GM06990 (cell line): ENCODE results near the gene ITGB3BP.
"Not testable (repeated sequence)": the region's sequence is repeated elsewhere in the genome, so short reads cannot be mapped to it uniquely, and the experiment has no call there.

Experiments used
- DNase-seq: peaks from one replicate; pipeline ENCODE4 v3.0.0-alpha.2; 2011; ENCODE audit not compliant: insufficient read length; ENCODE audit errors: extremely low read depth
- H3K27me3 ChIP-seq: replicated peaks from 2 replicates; pipeline ENCODE4 v1.6.0; 2011; ENCODE audit warnings: low read length; ENCODE audit not compliant: control insufficient read depth, insufficient read depth
- H3K36me3 ChIP-seq: 2 replicates; pipeline ENCODE4 v1.5.1; 2011; ENCODE audit warnings: low read length; ENCODE audit not compliant: control insufficient read depth, insufficient read depth
- H3K4me3 ChIP-seq: replicated peaks from 2 replicates; pipeline ENCODE4 v1.5.1; 2011; ENCODE audit warnings: low read depth, mild to moderate bottlenecking, control low read depth, low read length
- CTCF ChIP-seq: IDR thresholded peaks from 2 replicates; pipeline ENCODE4 v1.5.1; 2011; ENCODE audit warnings: low read length, control low read depth, mild to moderate bottlenecking, inconsistent platforms; ENCODE audit not compliant: insufficient read depth, poor library complexity, severe bottlenecking

The ITGB3BP gene

GRCh38 chr1:63435161-63435560 is 87.9 kb downstream of the ITGB3BP start:
- Histone ChIP-seq H3K36me3 (peaks cover 1% of the 10 kb centered on the region), H3K4me3 (no peak overlapping the region), H3K27me3 (no peaks in the 10 kb centered on the region)
- no peak for DNase-seq
- TF ChIP-seq CTCF: no peak

GRCh38 chr1:63429281-63429680 is 93.7 kb downstream of the ITGB3BP start:
- Histone ChIP-seq H3K36me3 (no peaks in the 10 kb centered on the region), H3K4me3 (no peak overlapping the region), H3K27me3 (no peaks in the 10 kb centered on the region)
- TF ChIP-seq CTCF: no peak
- no peak for DNase-seq

- no peaks in the 10 kb centered on the region for H3K36me3 ChIP-seq
- no peaks in the 10 kb centered on the region for H3K27me3 ChIP-seq
- no peak overlapping the region for H3K4me3 ChIP-seq
- no peak for TF ChIP-seq CTCF
- no peak for DNase-seq
These were observed 94.2 kb downstream of the ITGB3BP start for GRCh38 chr1:63428815-63429214.

GRCh38 chr1:63423649-63424048 is 99.4 kb downstream of the ITGB3BP start:
- DNase-seq: no peak
- Histone ChIP-seq H3K36me3 (no peaks in the 10 kb centered on the region), H3K27me3 (no peaks in the 10 kb centered on the region), H3K4me3 (no peak overlapping the region)
- TF ChIP-seq CTCF: no peak

- not testable (repeated sequence) for H3K36me3 ChIP-seq, H3K27me3 ChIP-seq, H3K4me3 ChIP-seq, DNase-seq
These were observed 102.3 kb downstream of the ITGB3BP start for GRCh38 chr1:63420746-63421145.

GRCh38 chr1:63418101-63418500 is 104.9 kb downstream of the ITGB3BP start:
- Histone ChIP-seq H3K4me3 (no peak overlapping the region), H3K27me3 (no peaks in the 10 kb centered on the region), H3K36me3 (no peaks in the 10 kb centered on the region; the same call in none of the 2 replicates)
- TF ChIP-seq CTCF: no peak
- DNase-seq: no peak
